Muscle layer of duodenum (tissue), 2 donors: ENCODE measurements around the gene ILF3.

ENCODE experiments used
- H3K27ac ChIP-seq: one replicate; pipeline ENCODE4 v1.7.0; 2013; ENCODE audit warnings: mild to moderate bottlenecking, low read length
- H3K27me3 ChIP-seq: one replicate; pipeline ENCODE4 v1.7.0; 2013; ENCODE audit warnings: low read depth, mild to moderate bottlenecking, control low read depth, low read length
- H3K36me3 ChIP-seq, 2 donors: one replicate each; pipeline ENCODE4 v1.7.0; 2013; ENCODE audit warnings: low read length in 2 of 2, control low read depth in 1 of 2, mild to moderate bottlenecking in 1 of 2; ENCODE audit not compliant: insufficient read depth in 2 of 2, control insufficient read depth in 1 of 2
- H3K4me1 ChIP-seq, 2 donors: one replicate each; pipeline ENCODE4 v1.7.0; 2013; ENCODE audit warnings: low read length in 2 of 2, mild to moderate bottlenecking in 2 of 2, control low read depth in 1 of 2, moderate library complexity in 1 of 2; ENCODE audit not compliant: insufficient read depth in 2 of 2, control insufficient read depth in 1 of 2
- H3K4me3 ChIP-seq, 2 donors: one replicate each; pipeline ENCODE4 v1.7.0; 2013; ENCODE audit warnings: low read length in 2 of 2, low read depth in 1 of 2, mild to moderate bottlenecking in 1 of 2
- H3K9me3 ChIP-seq, 2 donors: one replicate each; pipeline ENCODE4 v1.7.0; 2013; ENCODE audit warnings: low read length in 2 of 2, control low read depth in 1 of 2, mild to moderate bottlenecking in 1 of 2; ENCODE audit not compliant: control insufficient read depth in 1 of 2
- donor health status: healthy.

ILF3 gene

DNA sequence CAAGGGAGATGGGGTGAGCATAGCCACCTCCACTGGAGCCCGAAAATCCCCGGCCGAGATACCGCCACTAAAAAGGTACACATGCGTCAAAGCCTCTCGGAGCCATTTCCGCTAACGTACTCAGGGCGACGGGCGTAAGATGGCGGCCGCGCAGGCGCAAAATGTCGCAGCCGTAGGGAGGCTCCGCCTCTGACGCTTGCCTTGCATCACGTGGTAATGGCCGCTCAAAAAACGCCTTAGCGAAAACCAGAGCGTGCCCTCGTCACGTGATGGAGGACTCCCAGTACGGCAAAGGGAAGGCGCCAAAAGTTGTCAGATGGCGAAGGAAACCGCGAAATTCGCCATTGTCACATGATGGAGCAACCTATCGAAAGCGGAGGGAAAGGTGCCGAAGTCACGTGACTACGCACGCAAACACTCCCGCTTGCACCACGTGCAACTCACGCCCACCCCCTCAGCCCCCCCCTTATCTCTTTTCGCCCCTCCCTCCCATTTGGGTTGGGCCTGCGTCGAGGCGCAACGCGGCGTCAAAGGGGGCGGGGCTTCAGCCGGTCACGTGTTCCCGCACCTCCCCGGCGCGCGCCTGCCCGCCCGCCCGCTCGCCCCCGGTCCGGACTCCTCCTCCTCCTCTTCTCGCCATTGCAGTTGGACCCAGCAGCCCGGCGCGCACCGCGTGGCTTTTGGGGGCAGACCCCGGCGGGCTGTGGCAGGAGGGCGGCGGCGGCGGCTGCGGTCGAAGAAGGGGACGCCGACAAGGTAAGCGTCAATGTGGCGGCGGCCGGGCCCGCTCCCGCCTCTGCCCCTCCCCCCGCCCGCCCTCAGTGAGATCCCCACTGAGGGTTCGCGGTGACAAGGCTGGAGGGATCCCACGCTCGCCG lies at the start of gene ILF3:
TSS of gene ILF3 (plus strand) at position 615 of the 878 bp plus-strand sequence. CDS start 16,260 bp downstream, outside the sequence.
- H3K4me1 ChIP-seq, result peaks cover 9 to 29% of the 10 kb centered on the region in 2 donors
- H3K9me3 ChIP-seq, result no peaks in the 10 kb centered on the region
- H3K4me3 ChIP-seq, result peak within 1 kb of the TSS; percentile 83 to 84
- H3K27me3 ChIP-seq, result no peaks in the 10 kb centered on the region
- peak within 1 kb of the TSS; percentile 99 for H3K27ac ChIP-seq
- H3K36me3 ChIP-seq, result peaks cover 0 to 4% of the 10 kb centered on the region in 2 donors

DNA sequence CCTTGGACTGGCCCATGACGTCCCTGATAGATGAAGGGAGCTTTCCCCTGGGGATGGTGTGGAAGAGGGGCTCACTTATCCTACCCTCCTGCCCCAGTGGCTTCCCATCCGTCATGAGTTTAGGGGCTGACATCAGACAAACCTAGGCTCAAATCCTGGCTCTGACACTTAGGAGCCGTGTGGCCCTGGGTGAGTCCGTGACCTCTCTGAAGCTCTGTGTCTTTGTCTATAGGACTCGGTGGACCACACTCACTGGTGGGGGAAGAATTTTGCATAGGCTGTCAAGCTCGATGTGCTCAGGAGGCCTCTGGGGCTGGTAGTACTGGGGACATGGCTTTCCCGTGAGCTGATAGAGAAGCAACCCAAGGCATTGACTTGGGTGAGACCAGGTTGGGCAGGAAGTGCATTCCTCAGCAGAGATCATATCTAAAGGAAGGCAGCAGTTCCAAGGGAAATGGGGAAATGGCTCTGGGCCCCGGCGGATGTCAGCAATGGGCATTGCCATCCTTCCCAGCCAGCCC lies 49.6 kb upstream of the ILF3 start:
- H3K4me3 ChIP-seq, result peak overlapping the region in 1 of 2 donors; percentile 92
- H3K9me3 ChIP-seq, result no peaks in the 10 kb centered on the region
- peak overlapping the region; percentile 33 for H3K27ac ChIP-seq
- peaks cover 0 to 9% of the 10 kb centered on the region in 2 donors for H3K36me3 ChIP-seq
- H3K4me1 ChIP-seq, result peaks cover 0 to 16% of the 10 kb centered on the region in 2 donors
- H3K27me3 ChIP-seq, result no peaks in the 10 kb centered on the region

DNA sequence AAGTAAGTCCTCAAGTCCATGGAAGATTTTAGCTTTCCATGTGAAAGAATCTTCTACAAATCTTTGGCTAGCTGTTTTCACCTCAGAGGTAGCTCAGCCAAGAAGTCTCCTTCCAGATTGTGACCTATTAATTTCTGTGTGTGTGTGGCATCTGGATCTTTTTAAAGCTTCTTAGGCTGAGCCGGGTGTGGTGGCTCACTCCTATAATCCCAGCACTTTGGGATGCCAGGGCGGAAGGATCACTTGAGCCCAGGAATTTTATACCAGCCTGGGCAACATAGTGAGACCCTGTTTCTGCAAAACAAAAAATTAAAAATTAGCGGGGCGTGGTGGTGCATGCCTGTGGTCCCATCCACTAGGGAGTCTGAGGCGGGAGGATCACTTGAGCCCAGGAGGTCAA lies 42.2 kb upstream of the ILF3 start:
- H3K4me3 ChIP-seq, result no peak overlapping the region

DNA sequence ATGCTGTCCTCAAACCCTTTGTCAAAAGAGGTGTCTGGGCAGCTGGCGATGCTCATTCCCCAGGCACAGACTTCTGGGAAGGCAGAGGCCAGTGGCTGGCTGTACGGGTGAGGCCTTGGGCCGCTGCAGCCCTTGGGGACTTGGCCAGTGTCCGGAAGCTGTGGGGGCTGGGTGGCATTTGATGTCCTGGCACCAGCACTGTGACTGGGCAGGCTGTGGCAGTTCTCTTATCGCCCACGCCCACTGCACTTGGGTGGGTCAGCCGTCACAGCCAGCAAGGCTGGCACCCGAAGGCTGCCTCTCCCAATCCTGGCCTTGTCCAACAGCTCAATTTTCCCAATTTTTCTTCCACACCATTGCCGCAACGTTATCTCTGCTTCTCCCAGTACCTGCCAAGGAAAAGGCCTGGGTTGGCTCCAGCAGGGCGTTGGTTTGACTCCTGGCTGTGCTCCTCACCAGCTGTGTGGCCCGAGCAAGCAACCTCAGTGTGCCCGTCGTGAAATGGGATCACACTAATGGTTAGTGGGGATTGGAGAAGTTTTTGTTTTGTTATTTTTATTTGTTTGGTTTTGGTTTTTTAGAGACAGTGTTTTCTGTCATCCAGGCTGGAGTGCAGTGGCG lies 41.5 kb upstream of the ILF3 start:
- H3K27ac ChIP-seq, result no peak overlapping the region
- no peaks in the 10 kb centered on the region for H3K9me3 ChIP-seq
- H3K4me1 ChIP-seq, result peaks cover 0 to 12% of the 10 kb centered on the region in 2 donors
- H3K27me3 ChIP-seq, result no peaks in the 10 kb centered on the region
- no peaks in the 10 kb centered on the region for H3K36me3 ChIP-seq
- no peak overlapping the region for H3K4me3 ChIP-seq

More for the DNA sequence above, 42.2 kb upstream of the ILF3 start:
- Histone ChIP-seq H3K27me3 (no peaks in the 10 kb centered on the region), H3K9me3 (no peaks in the 10 kb centered on the region), H3K36me3 (no peaks in the 10 kb centered on the region), H3K4me1 (peaks cover 0 to 12% of the 10 kb centered on the region in 2 donors), H3K27ac (no peak overlapping the region)

DNA sequence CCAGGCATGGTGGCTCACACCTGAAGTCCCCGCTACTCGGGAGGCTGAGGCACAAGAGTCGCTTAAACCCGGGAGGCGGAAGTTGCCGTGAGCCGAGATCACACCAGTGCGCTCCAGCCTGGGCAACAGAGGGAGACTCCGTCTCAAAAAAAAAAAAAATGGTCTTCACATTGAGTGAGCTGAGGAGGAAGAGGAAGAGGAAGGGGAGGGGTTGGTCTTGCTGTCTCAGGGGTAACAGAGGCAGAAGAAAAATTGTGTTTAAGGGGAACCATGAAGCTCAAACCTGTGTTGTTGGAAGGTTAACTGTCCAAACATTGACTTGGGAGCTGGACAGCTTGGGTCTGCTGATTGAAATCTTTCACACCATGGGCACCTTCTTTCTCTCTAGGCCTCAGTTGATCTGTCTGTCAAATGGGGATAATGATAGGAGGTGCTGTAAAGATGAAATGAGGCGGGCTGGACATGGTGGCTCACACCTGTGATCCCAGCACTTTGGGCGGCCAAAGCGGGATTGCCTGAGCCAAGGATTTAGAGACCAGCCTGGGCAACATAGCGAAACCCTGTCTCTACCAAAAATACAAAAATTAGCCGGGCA lies 38.6 kb upstream of the ILF3 start:
- no peak overlapping the region for H3K27ac ChIP-seq
- no peak overlapping the region for H3K4me3 ChIP-seq
- no peaks in the 10 kb centered on the region for H3K9me3 ChIP-seq
- H3K36me3 ChIP-seq, result no peaks in the 10 kb centered on the region
- peaks cover 0 to 12% of the 10 kb centered on the region in 2 donors for H3K4me1 ChIP-seq
- H3K27me3 ChIP-seq, result no peaks in the 10 kb centered on the region

DNA sequence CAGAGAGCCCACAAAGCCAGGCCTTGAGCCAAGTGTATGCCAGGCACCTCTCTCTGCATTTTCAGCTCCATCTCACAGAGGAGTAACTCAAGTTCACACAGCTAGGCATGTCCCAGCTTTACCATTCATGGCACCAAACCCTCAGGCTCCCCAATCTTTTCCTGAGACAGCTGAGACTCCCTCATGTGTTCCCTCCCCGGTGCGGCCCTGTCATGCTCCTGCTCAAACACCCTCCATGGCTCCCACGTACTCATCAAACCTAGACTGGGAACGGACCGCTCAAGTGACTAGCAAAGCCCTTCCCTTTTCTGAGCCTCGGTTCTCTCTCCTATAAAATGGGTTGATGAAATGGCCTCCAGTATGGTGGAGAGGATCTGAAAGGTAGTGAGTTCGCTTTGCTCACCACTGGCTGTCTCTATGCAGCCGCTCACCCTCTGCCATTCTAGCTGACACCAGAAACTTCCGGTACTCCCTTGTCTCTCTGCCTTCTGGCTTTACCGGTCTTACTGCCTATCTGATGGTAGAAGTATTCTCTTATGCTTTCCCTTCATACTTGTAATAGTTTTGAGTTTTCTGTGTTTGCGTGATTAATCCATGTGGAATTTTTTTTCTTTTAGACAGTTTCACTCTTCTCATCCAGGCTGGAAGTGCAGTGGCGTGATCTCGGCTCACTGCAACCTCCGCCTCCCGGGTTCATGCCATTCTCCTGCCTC lies 36.6 kb upstream of the ILF3 start:
- H3K27me3 ChIP-seq, result no peaks in the 10 kb centered on the region
- no peaks in the 10 kb centered on the region for H3K36me3 ChIP-seq
- H3K27ac ChIP-seq, result no peak overlapping the region
- no peak overlapping the region for H3K4me3 ChIP-seq
- no peaks in the 10 kb centered on the region for H3K9me3 ChIP-seq
- peaks cover 0 to 4% of the 10 kb centered on the region in 2 donors for H3K4me1 ChIP-seq

DNA sequence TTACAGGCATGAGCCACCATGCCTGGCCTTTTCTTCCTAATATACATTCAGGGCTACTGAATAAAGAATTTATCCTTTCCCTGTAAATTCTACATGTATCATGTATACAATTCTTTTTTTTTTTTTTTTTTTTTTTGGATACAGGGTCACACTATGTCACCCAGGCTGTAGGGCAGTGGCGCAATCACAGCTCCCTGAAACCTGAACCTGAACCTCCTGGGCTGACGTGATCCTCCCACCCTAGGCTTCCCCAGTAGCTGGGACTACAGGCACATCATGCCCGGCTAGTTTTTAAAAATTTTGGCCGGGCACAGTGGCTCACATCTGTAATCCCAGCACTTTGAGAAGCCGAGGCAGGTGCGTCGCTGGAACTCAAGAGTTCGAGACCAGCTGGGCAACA lies 35.3 kb upstream of the ILF3 start:
- H3K36me3 ChIP-seq, result no peaks in the 10 kb centered on the region
- H3K27me3 ChIP-seq, result no peaks in the 10 kb centered on the region
- no peak overlapping the region for H3K4me3 ChIP-seq
- H3K27ac ChIP-seq, result no peak overlapping the region
- H3K4me1 ChIP-seq, result no peaks in the 10 kb centered on the region
- no peaks in the 10 kb centered on the region for H3K9me3 ChIP-seq

DNA sequence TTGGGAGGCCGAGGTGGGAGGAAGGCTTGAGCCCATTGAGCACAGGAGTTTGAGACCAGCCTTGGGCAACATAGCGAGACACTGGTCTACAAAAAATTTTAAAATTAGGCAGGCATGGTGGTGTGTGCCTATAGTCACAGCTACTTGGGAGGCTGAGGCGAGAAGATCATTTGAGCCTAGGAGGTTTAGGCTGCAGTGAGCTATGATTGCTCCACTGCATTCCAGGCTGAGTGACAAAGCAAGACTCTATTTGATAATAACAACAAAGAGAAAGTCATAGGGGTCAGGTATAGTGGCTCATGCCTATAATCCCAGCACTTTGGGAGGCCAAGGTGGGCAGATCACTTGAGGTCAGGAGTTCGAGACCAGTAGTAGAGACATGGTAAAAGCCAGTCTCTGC lies 33.4 kb upstream of the ILF3 start:
- no peaks in the 10 kb centered on the region for H3K27me3 ChIP-seq
- H3K27ac ChIP-seq, result no peak overlapping the region
- peaks cover 0 to 11% of the 10 kb centered on the region in 2 donors for H3K4me1 ChIP-seq
- H3K9me3 ChIP-seq, result no peaks in the 10 kb centered on the region
- H3K36me3 ChIP-seq, result no peaks in the 10 kb centered on the region
- no peak overlapping the region for H3K4me3 ChIP-seq

DNA sequence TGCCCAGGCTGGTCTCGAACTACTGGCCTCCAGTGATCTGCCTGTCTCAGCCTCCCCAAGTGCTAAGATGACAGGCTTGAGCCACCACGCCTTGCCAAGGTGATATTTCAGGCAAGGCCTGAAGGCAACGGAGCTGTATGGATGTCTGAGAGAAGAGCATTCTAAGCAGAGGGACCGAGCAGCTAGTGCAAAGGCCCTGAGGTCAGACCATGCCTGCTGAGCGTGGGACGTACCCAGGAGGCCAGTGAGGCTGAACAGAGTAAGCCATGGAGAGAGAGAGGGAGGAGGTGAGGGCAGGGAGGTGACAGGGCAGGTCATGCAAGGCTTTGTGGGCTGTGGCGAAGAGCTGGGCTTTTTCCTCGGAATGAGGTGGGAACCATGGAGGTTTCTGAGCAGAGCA lies 32.2 kb upstream of the ILF3 start:
- Histone ChIP-seq H3K36me3 (no peaks in the 10 kb centered on the region), H3K4me3 (no peak overlapping the region), H3K9me3 (no peaks in the 10 kb centered on the region), H3K27ac (no peak overlapping the region), H3K27me3 (no peaks in the 10 kb centered on the region), H3K4me1 (peaks cover 0 to 11% of the 10 kb centered on the region in 2 donors)

DNA sequence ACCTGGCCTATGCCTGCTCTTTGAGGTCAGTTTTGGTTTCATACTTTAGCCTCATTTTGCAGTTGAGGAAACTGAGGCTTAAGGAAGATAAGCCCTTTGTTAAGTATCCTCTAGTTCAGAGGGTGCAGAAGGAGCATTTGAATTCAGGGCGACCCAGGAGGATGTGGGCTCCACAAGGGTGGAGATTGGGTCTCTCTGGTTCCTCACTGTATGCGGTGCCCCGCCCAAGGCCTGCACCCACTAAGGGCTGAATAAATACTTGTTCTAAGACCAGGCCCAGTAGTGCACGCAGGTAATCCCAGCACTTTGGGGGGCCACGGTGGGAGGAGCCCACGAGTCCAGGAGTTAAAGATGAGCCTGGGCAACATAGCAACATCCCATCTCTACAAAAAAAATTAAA lies 29.6 kb upstream of the ILF3 start:
- H3K36me3 ChIP-seq, result peaks cover 7 to 8% of the 10 kb centered on the region in 2 donors
- peak overlapping the region; percentile 50 to 70 for H3K4me3 ChIP-seq
- H3K27ac ChIP-seq, result no peak overlapping the region
- H3K27me3 ChIP-seq, result no peaks in the 10 kb centered on the region
- H3K4me1 ChIP-seq, result peaks cover 0 to 11% of the 10 kb centered on the region in 2 donors
- H3K9me3 ChIP-seq, result no peaks in the 10 kb centered on the region
